GM12874 (cell line): ENCODE data around the gene ANKLE1.

Experiments
- TF ChIP-seq, protein P1 (sequence below): IDR thresholded peaks from 2 replicates; pipeline ENCODE4 v1.5.1; 2011; ENCODE audit warnings: low read depth, mild to moderate bottlenecking, control low read depth, low read length, moderate library complexity; ENCODE audit not compliant: insufficient read depth

ANKLE1 gene

GRCh38 chr19:17281391-17282304 is at the start of gene ANKLE1:
ANKLE1 (plus strand) TSS chr19:17281901; CDS start chr19:17281921, 20 bp downstream.
- TF ChIP-seq, protein P1, sequence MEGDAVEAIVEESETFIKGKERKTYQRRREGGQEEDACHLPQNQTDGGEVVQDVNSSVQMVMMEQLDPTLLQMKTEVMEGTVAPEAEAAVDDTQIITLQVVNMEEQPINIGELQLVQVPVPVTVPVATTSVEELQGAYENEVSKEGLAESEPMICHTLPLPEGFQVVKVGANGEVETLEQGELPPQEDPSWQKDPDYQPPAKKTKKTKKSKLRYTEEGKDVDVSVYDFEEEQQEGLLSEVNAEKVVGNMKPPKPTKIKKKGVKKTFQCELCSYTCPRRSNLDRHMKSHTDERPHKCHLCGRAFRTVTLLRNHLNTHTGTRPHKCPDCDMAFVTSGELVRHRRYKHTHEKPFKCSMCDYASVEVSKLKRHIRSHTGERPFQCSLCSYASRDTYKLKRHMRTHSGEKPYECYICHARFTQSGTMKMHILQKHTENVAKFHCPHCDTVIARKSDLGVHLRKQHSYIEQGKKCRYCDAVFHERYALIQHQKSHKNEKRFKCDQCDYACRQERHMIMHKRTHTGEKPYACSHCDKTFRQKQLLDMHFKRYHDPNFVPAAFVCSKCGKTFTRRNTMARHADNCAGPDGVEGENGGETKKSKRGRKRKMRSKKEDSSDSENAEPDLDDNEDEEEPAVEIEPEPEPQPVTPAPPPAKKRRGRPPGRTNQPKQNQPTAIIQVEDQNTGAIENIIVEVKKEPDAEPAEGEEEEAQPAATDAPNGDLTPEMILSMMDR = no peak

- TF ChIP-seq, protein P1 = no peak
Observed at GRCh38 chr19:17232258-17232657, 49.4 kb upstream of the ANKLE1 start.

GRCh38 chr19:17234911-17235299 is 46.8 kb upstream of the ANKLE1 start:
- TF ChIP-seq, protein P1 = no peak

DNA sequence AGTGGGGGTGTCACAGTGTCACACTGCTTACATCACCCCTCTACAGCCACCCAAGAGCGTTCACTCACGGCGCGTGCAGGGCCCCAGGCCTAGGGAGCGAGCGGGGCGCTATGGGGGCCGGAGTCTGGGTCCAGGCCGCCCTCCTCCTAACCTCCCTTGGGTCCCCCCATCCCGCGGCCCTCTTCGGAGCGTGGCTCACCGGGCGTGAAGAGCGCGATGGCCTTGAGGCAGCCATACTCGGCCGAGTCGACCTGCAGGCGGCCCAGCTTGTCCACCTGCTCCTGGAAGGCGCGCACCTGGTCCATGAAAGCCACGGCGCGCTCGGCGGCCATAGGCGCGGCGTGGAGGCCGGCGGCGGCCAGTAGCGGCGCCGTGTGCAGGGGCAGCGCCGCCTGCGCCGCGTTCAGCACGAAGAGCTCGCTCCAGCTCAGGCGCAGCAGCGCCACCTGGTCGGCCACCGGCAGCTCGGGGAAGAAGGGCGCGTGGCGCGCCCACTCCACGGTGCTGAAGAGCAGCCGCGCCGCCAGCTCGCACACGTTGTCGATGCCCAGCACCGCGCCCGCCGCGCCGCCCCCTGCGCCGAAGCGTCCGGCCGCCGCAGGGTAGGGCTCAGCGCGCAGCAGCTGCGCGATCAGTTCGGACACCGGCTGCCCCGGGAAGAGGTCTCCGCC is 46.3 kb upstream of the ANKLE1 start:
- TF ChIP-seq, protein P1 = peak; percentile 79

DNA sequence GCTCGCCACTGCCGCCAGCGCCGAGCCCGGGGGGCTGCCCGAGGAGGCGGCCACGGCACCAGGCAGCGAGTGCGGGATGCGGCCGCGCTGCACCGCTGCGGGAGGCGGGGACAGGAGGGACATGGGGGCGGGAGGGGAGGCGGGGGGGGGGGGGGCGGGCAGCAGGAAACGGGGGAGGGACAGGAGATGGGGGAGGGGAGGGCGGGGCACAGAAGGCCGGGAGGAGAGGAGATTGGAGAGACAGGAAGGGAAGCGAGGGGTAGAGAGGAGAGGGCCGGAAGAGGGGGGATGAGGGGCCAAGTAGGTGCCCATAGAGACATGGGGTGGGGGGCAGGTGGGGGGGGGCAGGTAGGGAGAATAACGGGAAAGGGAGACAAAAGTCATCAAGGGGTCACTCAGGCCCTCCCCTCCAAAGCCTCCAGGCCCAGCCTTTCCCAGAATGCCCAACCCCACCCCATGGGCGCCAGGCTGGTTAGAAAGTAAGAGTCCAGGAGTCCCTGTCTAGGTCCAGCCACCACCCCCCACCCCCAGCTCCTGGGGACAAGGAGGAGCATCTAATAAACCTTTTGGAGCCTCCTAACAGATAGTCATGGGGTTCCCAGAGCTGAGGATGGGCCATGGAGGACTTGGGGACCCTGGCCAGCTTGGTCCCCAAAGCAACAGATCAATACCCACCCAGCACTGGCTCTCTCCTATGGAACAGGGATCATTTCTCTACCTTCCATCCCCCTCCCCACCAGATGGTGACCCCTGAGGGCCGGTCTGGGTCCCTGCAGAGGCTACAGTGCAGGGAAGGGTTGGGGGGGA is 45.5 kb upstream of the ANKLE1 start:
- TF ChIP-seq, protein P1 = no peak

- TF ChIP-seq, protein P1 = no peak
Observed at GRCh38 chr19:17236811-17237543, 44.7 kb upstream of the ANKLE1 start.
